Glutamatergic neuron (in vitro differentiated cells): ENCODE results near the gene ANGPTL2. TPM values are rescaled to one million over a fixed set of nuclear protein-coding genes. Genes with fewer than 3 reads are reported as not detected.

ENCODE experiments used
- DNase-seq: peaks from one replicate; pipeline ENCODE4 v3.0.0; 2022
- H3K27ac Mint-ChIP-seq: one replicate; pipeline ENCODE4 v1.8.0; 2020; ENCODE audit warnings: mild to moderate bottlenecking, mixed read lengths, inconsistent platforms; ENCODE audit not compliant: unreplicated experiment
- H3K27me3 Mint-ChIP-seq: one replicate; pipeline ENCODE4 v1.8.0; 2020; ENCODE audit warnings: mild to moderate bottlenecking, moderate library complexity, mixed read lengths, inconsistent platforms; ENCODE audit not compliant: unreplicated experiment
- H3K36me3 Mint-ChIP-seq: one replicate; pipeline ENCODE4 v1.8.0; 2020; ENCODE audit warnings: mild to moderate bottlenecking, mixed read lengths, inconsistent platforms; ENCODE audit not compliant: unreplicated experiment
- H3K4me1 Mint-ChIP-seq: one replicate; pipeline ENCODE4 v1.8.0; 2020; ENCODE audit warnings: mild to moderate bottlenecking, low read depth, mixed read lengths, inconsistent platforms; ENCODE audit not compliant: unreplicated experiment
- H3K4me3 Mint-ChIP-seq: one replicate; pipeline ENCODE4 v1.8.0; 2020; ENCODE audit warnings: mild to moderate bottlenecking, mixed read lengths, inconsistent platforms; ENCODE audit not compliant: unreplicated experiment
- H3K9me3 Mint-ChIP-seq: one replicate; pipeline ENCODE4 v1.8.0; 2020; ENCODE audit warnings: mild to moderate bottlenecking, moderate library complexity, mixed read lengths, inconsistent platforms; ENCODE audit not compliant: unreplicated experiment
- CTCF ChIP-seq: fragments of 200-600 bp; sonication (generic); IDR thresholded peaks from one replicate; pipeline ENCODE4 v1.5.0; 2021; ENCODE audit not compliant: partially characterized antibody, unreplicated experiment
- total RNA-seq: library from RNA; stranded (reverse); fragmentation: NEBNext Ultra II Directional; extraction: Animal tissue kit (Norgen Biotek cat#: 25700); gene quantifications from one replicate; pipeline ENCODE4 v1.2.1, GENCODE V29; 2021; ENCODE audit not compliant: unreplicated experiment

Gene ANGPTL2
- total RNA-seq, 1 donor from 2014 or later: 55.5 TPM

DNA sequence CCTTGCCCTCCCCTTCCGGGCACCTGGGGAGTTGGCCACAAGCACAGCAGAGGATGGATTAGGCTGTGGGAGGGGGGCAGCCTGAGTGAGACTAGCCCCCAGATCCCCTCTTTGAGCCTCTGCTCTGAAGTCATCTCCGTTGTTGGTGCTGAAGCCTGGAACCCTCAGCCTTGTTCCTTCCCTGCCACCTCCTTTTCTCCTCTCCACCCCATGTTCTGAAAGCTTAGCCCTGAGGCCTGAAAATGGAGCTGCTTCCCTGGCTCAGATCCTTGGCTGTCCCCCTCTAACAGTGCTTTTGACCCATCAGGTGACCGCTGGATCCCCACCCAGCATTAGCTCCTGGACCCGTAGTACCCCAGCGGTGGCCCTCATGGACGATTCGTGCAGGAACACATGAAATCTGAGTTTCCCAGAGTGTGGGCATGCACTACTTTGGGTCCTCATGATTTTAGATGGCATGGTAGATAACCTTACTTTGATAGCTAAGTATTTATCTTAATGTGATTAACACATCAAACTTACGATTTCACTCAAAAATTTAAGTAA lies 21.6 kb upstream of the ANGPTL2 start:
- H3K4me1 Mint-ChIP-seq: peaks cover 5% of the 10 kb centered on the region
- no peak for TF ChIP-seq CTCF
- H3K4me3 Mint-ChIP-seq: no peak overlapping the region
- no peaks in the 10 kb centered on the region for H3K27me3 Mint-ChIP-seq
- no peak overlapping the region for H3K27ac Mint-ChIP-seq
- no peak for DNase-seq
- no peaks in the 10 kb centered on the region for H3K36me3 Mint-ChIP-seq
- H3K9me3 Mint-ChIP-seq: peaks cover 6% of the 10 kb centered on the region

GRCh38 chr9:127142931-127143464 lies 20.6 kb upstream of the ANGPTL2 start:
- Mint-ChIP-seq H3K27ac (no peak overlapping the region), H3K4me1 (peaks cover 5% of the 10 kb centered on the region), H3K27me3 (no peaks in the 10 kb centered on the region), H3K36me3 (no peaks in the 10 kb centered on the region), H3K9me3 (peaks cover 6% of the 10 kb centered on the region), H3K4me3 (no peak overlapping the region)
- TF ChIP-seq CTCF: no peak
- no peak for DNase-seq

DNA sequence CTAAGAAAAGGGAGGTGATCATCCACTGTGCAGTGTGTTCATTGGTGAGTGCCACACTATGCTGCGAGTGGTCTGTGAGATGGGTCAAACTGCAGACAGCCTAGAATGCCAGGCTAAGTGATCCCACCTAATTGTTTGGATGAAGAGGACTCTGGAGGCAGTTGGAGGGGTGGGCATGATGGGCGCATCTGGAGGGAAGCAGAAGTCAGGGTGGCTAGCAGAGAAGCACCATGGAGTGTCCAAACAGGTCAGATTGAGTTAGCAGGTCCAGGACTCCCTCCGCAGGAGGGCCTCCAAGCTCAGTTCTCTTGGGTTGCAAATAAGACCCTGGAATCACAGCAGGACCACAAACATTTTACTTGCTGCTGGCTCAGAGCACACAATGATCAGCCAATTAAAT lies 19.9 kb upstream of the ANGPTL2 start:
- no peaks in the 10 kb centered on the region for H3K27me3 Mint-ChIP-seq
- DNase-seq: no peak
- H3K36me3 Mint-ChIP-seq: no peaks in the 10 kb centered on the region
- no peak overlapping the region for H3K4me3 Mint-ChIP-seq
- peaks cover 6% of the 10 kb centered on the region for H3K9me3 Mint-ChIP-seq
- H3K27ac Mint-ChIP-seq: peak overlapping the region; percentile 22
- no peak for TF ChIP-seq CTCF
- peaks cover 9% of the 10 kb centered on the region for H3K4me1 Mint-ChIP-seq

- H3K27ac Mint-ChIP-seq: no peak overlapping the region
- H3K9me3 Mint-ChIP-seq: peaks cover 6% of the 10 kb centered on the region
- DNase-seq: no peak
- no peak for TF ChIP-seq CTCF
- no peak overlapping the region for H3K4me3 Mint-ChIP-seq
- no peaks in the 10 kb centered on the region for H3K27me3 Mint-ChIP-seq
- peaks cover 17% of the 10 kb centered on the region for H3K4me1 Mint-ChIP-seq
- no peaks in the 10 kb centered on the region for H3K36me3 Mint-ChIP-seq
Observed at GRCh38 chr9:127140842-127141675, 18.6 kb upstream of the ANGPTL2 start.

- Mint-ChIP-seq H3K27me3 (no peaks in the 10 kb centered on the region), H3K9me3 (peaks cover 7% of the 10 kb centered on the region), H3K27ac (no peak overlapping the region), H3K36me3 (peaks cover 4% of the 10 kb centered on the region), H3K4me3 (no peak overlapping the region), H3K4me1 (peaks cover 19% of the 10 kb centered on the region)
- no peak for DNase-seq
- no peak for TF ChIP-seq CTCF
Observed at GRCh38 chr9:127140181-127140580, 17.7 kb upstream of the ANGPTL2 start.
